ENCODE results near the gene TRMT6. TPM values are rescaled to one million over a fixed set of nuclear protein-coding genes. Genes with fewer than 3 reads are reported as not detected.

The TRMT6 gene
- polyA plus RNA-seq, 1 of the 3 experiments (the other 2 are of a cell fraction) = 16.1 TPM

DNA sequence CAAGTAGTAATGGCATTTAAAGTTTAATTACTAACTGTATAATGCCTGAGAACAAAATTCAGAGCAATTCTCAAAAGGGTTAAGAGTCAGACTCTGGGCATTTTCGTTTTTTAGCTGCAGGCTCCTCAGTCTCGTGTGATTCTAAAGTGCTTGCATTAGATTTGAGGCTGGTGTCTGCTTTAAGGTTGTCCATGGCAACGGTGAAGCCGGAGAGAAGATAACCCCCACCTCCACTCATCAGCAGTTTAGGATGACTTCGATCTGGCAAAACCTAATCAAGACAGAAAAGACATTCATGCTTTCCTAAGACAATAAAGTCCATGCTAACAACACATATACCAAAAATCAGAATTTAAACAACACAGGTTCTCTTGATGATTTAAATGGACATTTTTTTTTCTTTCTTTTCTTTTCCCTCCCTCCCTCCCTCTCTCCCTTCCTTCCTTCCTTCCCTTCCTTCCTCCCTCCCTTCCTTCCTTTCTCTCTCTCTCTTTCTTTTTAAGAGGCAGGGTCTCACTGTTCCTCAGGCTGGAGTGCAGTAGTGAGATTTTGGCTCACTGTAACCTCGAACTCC lies 11.8 kb downstream of the TRMT6 start (continued):
- TF ChIP-seq TCF12 (IDR thresholded peaks at IDR 0.05) (no peak), GABPA (IDR thresholded peaks at IDR 0.05; ENCODE audit: low read depth) (no peak), ZBTB33 (IDR thresholded peaks at IDR 0.05; ENCODE audit: borderline replicate concordance, low read depth) (no peak), TAF1 (IDR thresholded peaks at IDR 0.05; ENCODE audit: borderline replicate concordance, low read depth, low read length) (no peak)

GRCh38 chr20:5936238-5936637 lies 14.1 kb downstream of the TRMT6 start:
- no peak overlapping the region for H2AFZ ChIP-seq (ENCODE audit: low read depth)
- H3K36me3 ChIP-seq (replicated peaks in 1 of 2; ENCODE audit: control insufficient read depth in 1 of 2, insufficient read depth in 2 of 2, low read length in 1 of 2) = peaks cover 9 to 30% of the 10 kb centered on the region in 2 experiments
- no peaks in the 10 kb centered on the region for H3F3A ChIP-seq (replicated peaks; ENCODE audit: insufficient read depth)
- POLR2A ChIA-PET = no interaction called here
- H3K4me1 ChIP-seq (ENCODE audit: control insufficient read depth in 1 of 2, insufficient read depth in 2 of 2, low read depth in 1 of 2, low read length in 1 of 2) = peaks cover 0 to 3% of the 10 kb centered on the region in 2 experiments; a peak in 1 of 4 replicates
- H3K27me3 ChIP-seq (ENCODE audit: insufficient read depth) = no peaks in the 10 kb centered on the region
- H3K9ac ChIP-seq = no peak overlapping the region
- WGBS (ENCODE audit: low lambda C conversion rate) = 87% methylated on average over 3 of the region's 3 CpGs
- H3K27ac ChIP-seq (ENCODE audit: low read depth in 2 of 2, low read length in 1 of 2) = no peak overlapping the region
- no peak overlapping the region for H3K4me3 ChIP-seq (ENCODE audit: low read depth in 2 of 2, low read length in 1 of 2)
- CTCF ChIA-PET = interaction anchor here (0.8 to 2.5 kb wide), 5 partner anchors 21 to 407 kb away, joined by 3 to 9 read pairs (median 6); no protein-coding TSS in a partner anchor
- TF ChIP-seq GABPA (IDR thresholded peaks at IDR 0.05; ENCODE audit: low read depth) = no peak
- TF ChIP-seq GATA2 (CRISPR knock-in tag; IDR thresholded peaks at IDR 0.05) = no peak
- no peak; the same call in 1 of the 2 replicates for TF ChIP-seq POLR2AphosphoS5 (IDR thresholded peaks at IDR 0.05; ENCODE audit: low read depth, low read length)
- TF ChIP-seq TAF1 (IDR thresholded peaks at IDR 0.05; ENCODE audit: borderline replicate concordance, low read depth, low read length) = no peak
- no peaks in the 10 kb centered on the region for H3K9me3 ChIP-seq
- DNase-seq = no peak
- H3K4me2 ChIP-seq = no peak overlapping the region
- no peaks in the 10 kb centered on the region for H4K20me1 ChIP-seq (ENCODE audit: insufficient read depth)
- no peaks in the 10 kb centered on the region for H3K9me2 ChIP-seq
- H3K79me2 ChIP-seq (ENCODE audit: insufficient read depth) = no peaks in the 10 kb centered on the region

DNA sequence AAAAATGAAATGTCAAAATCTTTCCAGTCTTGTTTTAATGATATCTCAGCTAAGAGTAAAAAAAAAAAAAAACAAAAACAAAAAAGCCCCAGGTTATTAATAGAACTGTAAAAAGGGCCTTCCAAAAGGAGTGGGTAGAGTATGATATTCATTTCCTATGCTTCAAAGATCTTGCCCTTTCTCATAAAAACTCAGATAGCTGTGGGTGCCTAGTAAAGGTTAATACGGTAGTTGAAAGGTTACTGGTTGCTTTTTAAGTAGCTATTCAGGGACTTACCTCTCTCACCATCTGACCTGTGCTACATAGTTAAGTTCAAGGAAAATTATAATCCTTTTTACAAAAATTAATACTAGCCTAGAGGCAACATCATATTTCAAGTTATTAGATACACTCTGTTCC lies 14.9 kb downstream of the TRMT6 start:
- no peak for DNase-seq
- WGBS (ENCODE audit: low lambda C conversion rate) = 95% methylated on average over 1 of the region's 1 CpG
- ChIA-PET POLR2A (no interaction called here), CTCF (interaction anchor here (0.7 to 2.5 kb wide), 5 partner anchors 23 to 407 kb away, joined by 3 to 9 read pairs (median 6); no protein-coding TSS in a partner anchor)
- Histone ChIP-seq H3K27me3 (ENCODE audit: insufficient read depth) (no peaks in the 10 kb centered on the region), H2AFZ (ENCODE audit: low read depth) (no peak overlapping the region), H3K9ac (no peak overlapping the region), H3K36me3 (replicated peaks in 1 of 2; ENCODE audit: control insufficient read depth in 1 of 2, insufficient read depth in 2 of 2, low read length in 1 of 2) (peaks cover 3 to 24% of the 10 kb centered on the region in 2 experiments), H3K4me2 (no peak overlapping the region), H3K9me3 (no peaks in the 10 kb centered on the region), H3K4me3 (ENCODE audit: low read depth in 2 of 2, low read length in 1 of 2) (no peak overlapping the region), H3F3A (replicated peaks; ENCODE audit: insufficient read depth) (no peaks in the 10 kb centered on the region), H3K4me1 (ENCODE audit: control insufficient read depth in 1 of 2, insufficient read depth in 2 of 2, low read depth in 1 of 2, low read length in 1 of 2) (peaks cover 0 to 4% of the 10 kb centered on the region in 2 experiments; a peak in 1 of 4 replicates), H3K9me2 (no peaks in the 10 kb centered on the region), H3K27ac (ENCODE audit: low read depth in 2 of 2, low read length in 1 of 2) (no peak overlapping the region), H4K20me1 (ENCODE audit: insufficient read depth) (no peaks in the 10 kb centered on the region), H3K79me2 (ENCODE audit: insufficient read depth) (no peaks in the 10 kb centered on the region)
- TF ChIP-seq, protein P1, sequence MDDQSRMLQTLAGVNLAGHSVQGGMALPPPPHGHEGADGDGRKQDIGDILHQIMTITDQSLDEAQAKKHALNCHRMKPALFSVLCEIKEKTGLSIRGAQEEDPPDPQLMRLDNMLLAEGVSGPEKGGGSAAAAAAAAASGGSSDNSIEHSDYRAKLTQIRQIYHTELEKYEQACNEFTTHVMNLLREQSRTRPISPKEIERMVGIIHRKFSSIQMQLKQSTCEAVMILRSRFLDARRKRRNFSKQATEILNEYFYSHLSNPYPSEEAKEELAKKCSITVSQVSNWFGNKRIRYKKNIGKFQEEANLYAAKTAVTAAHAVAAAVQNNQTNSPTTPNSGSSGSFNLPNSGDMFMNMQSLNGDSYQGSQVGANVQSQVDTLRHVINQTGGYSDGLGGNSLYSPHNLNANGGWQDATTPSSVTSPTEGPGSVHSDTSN (IDR thresholded peaks at IDR 0.05) = no peak
- TF ChIP-seq, protein P2, sequence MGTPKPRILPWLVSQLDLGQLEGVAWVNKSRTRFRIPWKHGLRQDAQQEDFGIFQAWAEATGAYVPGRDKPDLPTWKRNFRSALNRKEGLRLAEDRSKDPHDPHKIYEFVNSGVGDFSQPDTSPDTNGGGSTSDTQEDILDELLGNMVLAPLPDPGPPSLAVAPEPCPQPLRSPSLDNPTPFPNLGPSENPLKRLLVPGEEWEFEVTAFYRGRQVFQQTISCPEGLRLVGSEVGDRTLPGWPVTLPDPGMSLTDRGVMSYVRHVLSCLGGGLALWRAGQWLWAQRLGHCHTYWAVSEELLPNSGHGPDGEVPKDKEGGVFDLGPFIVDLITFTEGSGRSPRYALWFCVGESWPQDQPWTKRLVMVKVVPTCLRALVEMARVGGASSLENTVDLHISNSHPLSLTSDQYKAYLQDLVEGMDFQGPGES (IDR thresholded peaks at IDR 0.05; ENCODE audit: low read depth, low read length) = no peak
